Loucy (cell line): Measurements from ENCODE around the gene PAX5.

Experiments
- EZH2phosphoT487 ChIP-seq: fragments of 200-600 bp; IDR thresholded peaks from 2 replicates; pipeline ENCODE4 v1.6.1; 2018; ENCODE audit warnings: antibody characterized with exemption, mild to moderate bottlenecking, moderate library complexity, borderline replicate concordance
- TF ChIP-seq, protein P1 (sequence below): fragments of 200-600 bp; sonication (generic); conservative IDR thresholded peaks from 2 replicates; pipeline ENCODE4 v1.5.1; 2014; ENCODE audit warnings: mild to moderate bottlenecking, antibody characterized with exemption, low read length

GRCh38 chr9:37062336-37062735, 28.3 kb upstream of the PAX5 start:
- TF ChIP-seq, protein P1, sequence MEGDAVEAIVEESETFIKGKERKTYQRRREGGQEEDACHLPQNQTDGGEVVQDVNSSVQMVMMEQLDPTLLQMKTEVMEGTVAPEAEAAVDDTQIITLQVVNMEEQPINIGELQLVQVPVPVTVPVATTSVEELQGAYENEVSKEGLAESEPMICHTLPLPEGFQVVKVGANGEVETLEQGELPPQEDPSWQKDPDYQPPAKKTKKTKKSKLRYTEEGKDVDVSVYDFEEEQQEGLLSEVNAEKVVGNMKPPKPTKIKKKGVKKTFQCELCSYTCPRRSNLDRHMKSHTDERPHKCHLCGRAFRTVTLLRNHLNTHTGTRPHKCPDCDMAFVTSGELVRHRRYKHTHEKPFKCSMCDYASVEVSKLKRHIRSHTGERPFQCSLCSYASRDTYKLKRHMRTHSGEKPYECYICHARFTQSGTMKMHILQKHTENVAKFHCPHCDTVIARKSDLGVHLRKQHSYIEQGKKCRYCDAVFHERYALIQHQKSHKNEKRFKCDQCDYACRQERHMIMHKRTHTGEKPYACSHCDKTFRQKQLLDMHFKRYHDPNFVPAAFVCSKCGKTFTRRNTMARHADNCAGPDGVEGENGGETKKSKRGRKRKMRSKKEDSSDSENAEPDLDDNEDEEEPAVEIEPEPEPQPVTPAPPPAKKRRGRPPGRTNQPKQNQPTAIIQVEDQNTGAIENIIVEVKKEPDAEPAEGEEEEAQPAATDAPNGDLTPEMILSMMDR: no peak
- no peak for TF ChIP-seq EZH2phosphoT487
